GM12875 (cell line): Measurements from ENCODE around the gene USP43.
A peak's percentile ranks its signal among the peaks of the same experiment; 100 is the strongest.
"Not testable (repeated sequence)": the region's sequence is repeated elsewhere in the genome, so short reads cannot be mapped to it uniquely, and the experiment has no call there.

ENCODE experiments used
- H3K4me3 ChIP-seq: one replicate; pipeline ENCODE4 v1.5.1; 2011; ENCODE audit warnings: low read depth, low read length, control low read depth
- CTCF ChIP-seq: IDR thresholded peaks from 2 replicates; pipeline ENCODE4 v1.5.1; 2011; ENCODE audit warnings: low read depth, mild to moderate bottlenecking, control low read depth, inconsistent platforms, low read length, moderate library complexity, borderline replicate concordance; ENCODE audit not compliant: insufficient read depth

USP43 gene, protein sequence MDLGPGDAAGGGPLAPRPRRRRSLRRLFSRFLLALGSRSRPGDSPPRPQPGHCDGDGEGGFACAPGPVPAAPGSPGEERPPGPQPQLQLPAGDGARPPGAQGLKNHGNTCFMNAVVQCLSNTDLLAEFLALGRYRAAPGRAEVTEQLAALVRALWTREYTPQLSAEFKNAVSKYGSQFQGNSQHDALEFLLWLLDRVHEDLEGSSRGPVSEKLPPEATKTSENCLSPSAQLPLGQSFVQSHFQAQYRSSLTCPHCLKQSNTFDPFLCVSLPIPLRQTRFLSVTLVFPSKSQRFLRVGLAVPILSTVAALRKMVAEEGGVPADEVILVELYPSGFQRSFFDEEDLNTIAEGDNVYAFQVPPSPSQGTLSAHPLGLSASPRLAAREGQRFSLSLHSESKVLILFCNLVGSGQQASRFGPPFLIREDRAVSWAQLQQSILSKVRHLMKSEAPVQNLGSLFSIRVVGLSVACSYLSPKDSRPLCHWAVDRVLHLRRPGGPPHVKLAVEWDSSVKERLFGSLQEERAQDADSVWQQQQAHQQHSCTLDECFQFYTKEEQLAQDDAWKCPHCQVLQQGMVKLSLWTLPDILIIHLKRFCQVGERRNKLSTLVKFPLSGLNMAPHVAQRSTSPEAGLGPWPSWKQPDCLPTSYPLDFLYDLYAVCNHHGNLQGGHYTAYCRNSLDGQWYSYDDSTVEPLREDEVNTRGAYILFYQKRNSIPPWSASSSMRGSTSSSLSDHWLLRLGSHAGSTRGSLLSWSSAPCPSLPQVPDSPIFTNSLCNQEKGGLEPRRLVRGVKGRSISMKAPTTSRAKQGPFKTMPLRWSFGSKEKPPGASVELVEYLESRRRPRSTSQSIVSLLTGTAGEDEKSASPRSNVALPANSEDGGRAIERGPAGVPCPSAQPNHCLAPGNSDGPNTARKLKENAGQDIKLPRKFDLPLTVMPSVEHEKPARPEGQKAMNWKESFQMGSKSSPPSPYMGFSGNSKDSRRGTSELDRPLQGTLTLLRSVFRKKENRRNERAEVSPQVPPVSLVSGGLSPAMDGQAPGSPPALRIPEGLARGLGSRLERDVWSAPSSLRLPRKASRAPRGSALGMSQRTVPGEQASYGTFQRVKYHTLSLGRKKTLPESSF

GRCh38 chr17:9644910-9645751 lies at the start of gene USP43:
TSS of gene USP43 (plus strand) at chr17:9645517. CDS start at chr17:9645633, 116 bp downstream.
- H3K4me3 ChIP-seq: peak within 1 kb of the TSS; percentile 17
- no peak for TF ChIP-seq CTCF

DNA sequence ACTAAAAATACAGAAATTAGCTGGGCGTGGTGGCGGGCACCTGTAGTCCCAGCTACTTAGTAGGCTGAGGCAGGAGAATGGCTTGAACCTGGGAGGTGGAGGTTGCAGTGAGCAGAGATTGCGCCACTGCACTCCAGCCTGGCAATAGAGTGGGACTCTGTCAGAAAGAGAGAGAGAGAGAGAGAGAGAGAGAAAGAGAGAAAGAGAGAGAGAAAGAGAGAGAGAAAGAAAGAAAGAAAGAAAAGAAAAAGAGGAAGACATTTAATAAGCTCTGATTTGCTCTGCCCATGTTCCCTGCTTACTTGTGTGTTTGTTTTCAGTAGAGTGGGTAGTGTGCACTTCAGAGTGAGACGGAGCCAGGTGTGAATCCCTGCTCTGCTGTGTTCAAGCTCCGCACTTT lies 47.7 kb upstream of the USP43 start:
- H3K4me3 ChIP-seq: not testable (repeated sequence)

- no peak for TF ChIP-seq CTCF
- H3K4me3 ChIP-seq: no peak overlapping the region
Observed at GRCh38 chr17:9598661-9599060, 46.7 kb upstream of the USP43 start.

GRCh38 chr17:9604583-9604982 lies 40.7 kb upstream of the USP43 start:
- not testable (repeated sequence) for H3K4me3 ChIP-seq

DNA sequence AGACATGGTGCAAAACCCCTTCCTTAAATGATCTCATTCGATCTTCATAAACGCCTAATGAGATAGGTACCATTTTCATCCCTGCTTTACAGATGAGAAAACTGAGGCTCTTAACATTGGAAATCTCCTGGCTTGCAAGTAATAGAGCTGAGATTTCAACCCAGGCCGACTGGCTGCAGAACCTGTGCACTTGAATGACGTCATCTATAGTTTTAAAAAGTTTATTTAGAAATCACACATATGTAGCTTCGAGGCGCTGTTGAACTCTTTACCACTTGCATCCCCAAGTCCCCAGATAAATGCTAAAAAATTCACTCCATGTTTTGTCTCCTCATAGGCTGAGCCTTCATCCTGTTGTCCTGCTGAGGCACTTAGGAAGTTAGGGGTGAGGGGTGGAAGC lies 38.9 kb upstream of the USP43 start:
- TF ChIP-seq CTCF: no peak
- H3K4me3 ChIP-seq: no peak overlapping the region

DNA sequence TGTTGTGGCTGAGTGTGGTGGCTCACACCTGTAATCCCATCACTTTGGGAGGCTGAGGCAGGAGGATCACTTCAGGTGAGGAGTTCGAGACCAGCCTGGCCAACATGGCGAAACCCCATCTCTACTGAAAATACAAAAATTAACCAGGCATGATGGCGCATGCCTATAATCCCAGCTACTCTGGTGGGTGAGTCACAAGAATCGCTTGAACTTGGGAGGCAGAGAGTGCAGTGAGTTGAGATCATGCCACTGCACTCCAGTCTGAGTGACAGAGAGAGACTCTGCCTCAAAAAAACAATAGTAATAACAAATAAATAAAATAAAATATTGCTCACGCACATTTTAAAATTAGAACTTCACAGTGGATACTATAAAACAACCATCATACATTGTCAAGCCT lies 38.3 kb upstream of the USP43 start:
- not testable (repeated sequence) for H3K4me3 ChIP-seq

DNA sequence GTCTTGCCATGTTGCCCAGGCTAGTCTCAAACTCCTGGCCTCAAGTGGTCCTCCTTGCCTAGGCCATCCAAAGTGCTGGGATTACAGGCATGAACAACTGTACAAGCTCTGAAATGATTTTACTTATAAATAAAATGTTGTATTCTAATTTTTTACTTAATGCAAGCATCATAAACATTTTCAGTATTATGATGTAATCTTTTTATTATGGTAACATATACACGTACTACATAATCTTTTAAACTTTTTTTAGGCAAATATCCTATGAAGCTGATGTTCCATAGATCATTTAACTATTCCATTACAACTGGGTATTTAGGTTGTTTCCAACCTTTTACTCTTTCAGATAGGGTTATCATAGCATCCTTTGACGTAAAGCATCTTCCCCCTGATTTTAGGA lies 33.8 kb upstream of the USP43 start:
- no peak for TF ChIP-seq CTCF
- H3K4me3 ChIP-seq: no peak overlapping the region

DNA sequence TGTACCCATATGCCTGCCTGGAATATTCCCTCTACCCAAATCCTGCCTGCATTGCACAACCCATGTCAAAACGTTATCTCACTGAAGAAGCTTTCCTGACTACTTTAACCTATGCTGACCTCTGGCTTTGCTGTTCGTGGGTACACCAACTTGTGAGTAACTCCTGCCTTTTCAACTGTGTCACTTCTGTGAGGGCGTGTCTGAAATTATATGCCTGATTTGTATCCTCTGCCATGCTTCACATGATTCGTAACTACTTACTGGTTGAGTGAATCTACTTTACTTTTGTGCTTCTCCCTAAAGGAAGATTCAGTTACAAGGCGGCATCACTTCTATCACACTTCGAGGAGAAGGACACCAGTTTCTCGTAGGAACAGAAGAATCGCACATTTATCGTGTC lies 33.3 kb upstream of the USP43 start:
- TF ChIP-seq CTCF: no peak
- H3K4me3 ChIP-seq: no peak overlapping the region
